GDM1 (cell line): ENCODE measurements around the gene UNC13B.
"Not testable (repeated sequence)": the region's sequence is repeated elsewhere in the genome, so short reads cannot be mapped to it uniquely, and the experiment has no call there.

Source experiments
- DNase-seq: peaks from one replicate; lab custom pipeline; 2025; lab: John Stamatoyannopoulos, UW

Gene UNC13B

GRCh38 chr9:35226651-35227050, 64.8 kb downstream of the UNC13B start:
- no peak for DNase-seq

- no peak for DNase-seq
Observed at GRCh38 chr9:35227284-35227683, 65.5 kb downstream of the UNC13B start.

- DNase-seq, result peak; percentile 9
Observed at GRCh38 chr9:35229066-35229778, 67.4 kb downstream of the UNC13B start.

- DNase-seq, result no peak
Observed at GRCh38 chr9:35229779-35230143, 68.0 kb downstream of the UNC13B start.

- no peak for DNase-seq
Observed at GRCh38 chr9:35232867-35233544, 71.2 kb downstream of the UNC13B start.

GRCh38 chr9:35236692-35237091, 74.9 kb downstream of the UNC13B start:
- DNase-seq, result no peak

GRCh38 chr9:35237311-35237710, 75.5 kb downstream of the UNC13B start:
- no peak for DNase-seq

- not testable (repeated sequence) for DNase-seq
Observed at GRCh38 chr9:35245945-35246344, 84.1 kb downstream of the UNC13B start.

GRCh38 chr9:35253075-35253474, 91.3 kb downstream of the UNC13B start:
- no peak for DNase-seq

GRCh38 chr9:35254237-35254636, 92.4 kb downstream of the UNC13B start:
- DNase-seq, result no peak

GRCh38 chr9:35254984-35255857, 93.4 kb downstream of the UNC13B start:
- DNase-seq, result no peak

- no peak for DNase-seq
Observed at GRCh38 chr9:35257986-35258659, 96.3 kb downstream of the UNC13B start.

- peak; percentile 18 for DNase-seq
Observed at GRCh38 chr9:35258660-35259474, 97.1 kb downstream of the UNC13B start.

GRCh38 chr9:35260186-35260585, 98.4 kb downstream of the UNC13B start:
- no peak for DNase-seq

- DNase-seq, result no peak
Observed at GRCh38 chr9:35262064-35262463, 100.3 kb downstream of the UNC13B start.

GRCh38 chr9:35267710-35268109, 105.9 kb downstream of the UNC13B start:
- DNase-seq, result no peak

- DNase-seq, result no peak
Observed at GRCh38 chr9:35269919-35270318, 108.1 kb downstream of the UNC13B start.

GRCh38 chr9:35271637-35272036, 109.8 kb downstream of the UNC13B start:
- no peak for DNase-seq

GRCh38 chr9:35272989-35273388, 111.2 kb downstream of the UNC13B start:
- DNase-seq, result no peak

GRCh38 chr9:35273591-35273990, 111.8 kb downstream of the UNC13B start:
- no peak for DNase-seq

GRCh38 chr9:35274993-35275392, 113.2 kb downstream of the UNC13B start:
- no peak for DNase-seq
